ENCODE measurements around the gene CLSTN3. TPM values are rescaled to one million over a fixed set of nuclear protein-coding genes. Genes with fewer than 3 reads are reported as not detected.

CLSTN3 gene
- total and polyA plus RNA-seq, 2 donors (not counting 1 experiment from before 2014, with no cell fraction given) = 31.7 to 36.5 TPM

DNA sequence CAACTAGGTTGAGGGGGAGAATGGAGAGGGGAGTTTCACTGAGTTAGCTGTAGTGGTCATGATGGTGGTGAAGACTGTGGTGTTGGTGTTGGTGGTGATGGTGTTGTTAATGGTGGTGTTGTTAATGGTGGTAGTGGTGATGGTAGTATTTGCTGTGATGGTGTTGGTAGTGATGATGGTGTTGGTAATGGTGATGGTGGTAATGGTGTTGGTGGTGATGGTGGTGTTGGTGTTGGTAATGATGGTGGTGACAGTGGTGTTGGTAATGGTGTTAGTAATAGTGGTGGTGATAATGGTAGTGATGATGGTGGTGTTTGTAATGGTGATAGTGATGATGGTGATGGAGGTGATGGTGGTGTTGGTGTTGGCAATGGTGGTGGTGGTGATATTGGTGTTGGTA, 47.0 kb upstream of the CLSTN3 start:
- Mint-ChIP-seq H3K4me3 (no peak overlapping the region), H3K4me1 (no peaks in the 10 kb centered on the region), H3K9me3 (ENCODE audit: insufficient read depth) (peaks cover 3% of the 10 kb centered on the region), H3K27ac (no peak overlapping the region), H3K27me3 (peaks cover 3% of the 10 kb centered on the region)
- H3K36me3 ChIP-seq (replicated peaks in 1 of 2; ENCODE audit: control extremely low read depth in 1 of 2, control insufficient read depth in 1 of 2, extremely low read depth in 1 of 2, insufficient read depth in 2 of 2, low read length in 1 of 2) = no peaks in the 10 kb centered on the region
- ChIA-PET POLR2A (no interaction called here), CTCF (no interaction called here)
- H3K9me3 ChIP-seq (ENCODE audit: control extremely low read depth in 1 of 3, control insufficient read depth in 2 of 3, insufficient read depth in 1 of 3, low read length in 2 of 3) = no peaks in the 10 kb centered on the region
- no peak overlapping the region for H2AFZ ChIP-seq (ENCODE audit: insufficient read depth, low read depth, low read length, poor library complexity, severe bottlenecking)
- no peak overlapping the region for H3K4me2 ChIP-seq (replicated peaks; ENCODE audit: low read depth, low read length, poor library complexity, severe bottlenecking)
- H3K27me3 ChIP-seq (replicated peaks in 1 of 4; ENCODE audit: control extremely low read depth in 1 of 4, control insufficient read depth in 3 of 4, insufficient read depth in 4 of 4, low read length in 3 of 4) = no peaks in the 10 kb centered on the region
- ATAC-seq (ENCODE audit: low read depth) = no peak
- H3K9ac ChIP-seq (ENCODE audit: low read length) = no peak overlapping the region
- H3K4me3 ChIP-seq (ENCODE audit: control extremely low read depth in 1 of 5, extremely low read depth in 1 of 5, insufficient read depth in 1 of 5, low read depth in 2 of 5, low read length in 4 of 5) = no peak overlapping the region
- H4K20me1 ChIP-seq (ENCODE audit: control insufficient read depth, insufficient read depth, low read length, poor library complexity, severe bottlenecking) = no peaks in the 10 kb centered on the region
- intact Hi-C loops (cut with micrococcal nuclease) = no loop called here
- no peaks in the 10 kb centered on the region for H3K4me1 ChIP-seq (ENCODE audit: control insufficient read depth in 2 of 2, insufficient read depth in 2 of 2, low read length in 2 of 2)
- no peak overlapping the region for H3K27ac ChIP-seq (ENCODE audit: low read length in 2 of 2)
- DNase-seq = no peak
- TF ChIP-seq, protein P1, sequence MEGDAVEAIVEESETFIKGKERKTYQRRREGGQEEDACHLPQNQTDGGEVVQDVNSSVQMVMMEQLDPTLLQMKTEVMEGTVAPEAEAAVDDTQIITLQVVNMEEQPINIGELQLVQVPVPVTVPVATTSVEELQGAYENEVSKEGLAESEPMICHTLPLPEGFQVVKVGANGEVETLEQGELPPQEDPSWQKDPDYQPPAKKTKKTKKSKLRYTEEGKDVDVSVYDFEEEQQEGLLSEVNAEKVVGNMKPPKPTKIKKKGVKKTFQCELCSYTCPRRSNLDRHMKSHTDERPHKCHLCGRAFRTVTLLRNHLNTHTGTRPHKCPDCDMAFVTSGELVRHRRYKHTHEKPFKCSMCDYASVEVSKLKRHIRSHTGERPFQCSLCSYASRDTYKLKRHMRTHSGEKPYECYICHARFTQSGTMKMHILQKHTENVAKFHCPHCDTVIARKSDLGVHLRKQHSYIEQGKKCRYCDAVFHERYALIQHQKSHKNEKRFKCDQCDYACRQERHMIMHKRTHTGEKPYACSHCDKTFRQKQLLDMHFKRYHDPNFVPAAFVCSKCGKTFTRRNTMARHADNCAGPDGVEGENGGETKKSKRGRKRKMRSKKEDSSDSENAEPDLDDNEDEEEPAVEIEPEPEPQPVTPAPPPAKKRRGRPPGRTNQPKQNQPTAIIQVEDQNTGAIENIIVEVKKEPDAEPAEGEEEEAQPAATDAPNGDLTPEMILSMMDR (IDR thresholded peaks at IDR 0.05) = no peak
- TF ChIP-seq EZH2 (IDR thresholded peaks at IDR 0.05; ENCODE audit: borderline replicate concordance, insufficient read depth, low read depth, low read length, poor library complexity, severe bottlenecking) = no peak
- H3K79me2 ChIP-seq (ENCODE audit: control insufficient read depth, insufficient read depth, low read length) = no peaks in the 10 kb centered on the region

DNA sequence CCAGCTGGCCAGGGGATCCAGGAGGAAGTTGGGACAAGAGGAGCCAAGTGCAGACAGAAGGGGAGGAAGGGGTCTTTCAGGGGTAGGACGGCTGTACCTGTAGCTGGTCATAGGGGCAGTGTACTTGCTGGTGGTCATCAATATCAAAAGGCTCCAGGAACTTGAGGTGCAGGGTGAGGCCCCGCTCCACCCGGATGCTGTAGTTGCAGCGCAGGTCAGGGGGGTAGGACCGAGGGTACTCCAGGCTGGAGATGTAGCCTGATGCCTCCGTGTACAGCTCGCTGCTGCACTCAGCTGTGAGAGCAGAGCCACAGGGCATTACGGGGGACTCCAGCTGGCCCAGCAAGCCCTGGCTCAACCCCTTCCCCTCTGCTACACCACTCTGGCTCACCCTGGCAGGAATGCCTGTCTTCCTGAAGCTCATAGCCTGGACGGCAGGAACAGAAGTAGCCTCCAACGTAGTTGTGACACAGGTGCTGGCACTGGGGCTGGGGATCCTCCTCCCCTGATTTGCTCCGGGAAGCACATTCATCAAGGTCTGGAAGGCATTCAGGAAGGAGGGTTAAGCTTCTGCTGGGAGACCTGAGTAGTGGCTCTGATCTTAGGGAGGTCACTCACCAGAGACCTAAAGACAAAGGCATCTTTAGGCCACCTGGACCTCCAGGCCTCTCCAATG, 40.8 kb upstream of the CLSTN3 start:
- CTCF ChIA-PET = interaction anchor here (1.0 to 2.7 kb wide), 4 partner anchors 19 to 164 kb away, joined by 3 to 12 read pairs (median 4); no protein-coding TSS in a partner anchor

More for the DNA sequence above, 40.8 kb upstream of the CLSTN3 start:
- ATAC-seq (ENCODE audit: low read depth) = no peak
- Mint-ChIP-seq H3K27ac (no peak overlapping the region), H3K4me1 (peaks cover 9% of the 10 kb centered on the region), H3K9me3 (ENCODE audit: insufficient read depth) (no peaks in the 10 kb centered on the region), H3K27me3 (peaks cover 4% of the 10 kb centered on the region), H3K4me3 (no peak overlapping the region)
- POLR2A ChIA-PET = no interaction called here
- Histone ChIP-seq H3K4me1 (ENCODE audit: control insufficient read depth in 2 of 2, insufficient read depth in 2 of 2, low read length in 2 of 2) (peaks cover 0 to 12% of the 10 kb centered on the region in 2 donors), H3K36me3 (replicated peaks in 1 of 2; ENCODE audit: control extremely low read depth in 1 of 2, control insufficient read depth in 1 of 2, extremely low read depth in 1 of 2, insufficient read depth in 2 of 2, low read length in 1 of 2) (no peaks in the 10 kb centered on the region), H3K27ac (ENCODE audit: low read length in 2 of 2) (no peak overlapping the region), H3K9me3 (ENCODE audit: control extremely low read depth in 1 of 3, control insufficient read depth in 2 of 3, insufficient read depth in 1 of 3, low read length in 2 of 3) (no peaks in the 10 kb centered on the region), H3K4me3 (ENCODE audit: control extremely low read depth in 1 of 5, extremely low read depth in 1 of 5, insufficient read depth in 1 of 5, low read depth in 2 of 5, low read length in 4 of 5) (no peak overlapping the region), H3K4me2 (replicated peaks; ENCODE audit: low read depth, low read length, poor library complexity, severe bottlenecking) (no peak overlapping the region), H3K27me3 (replicated peaks in 1 of 4; ENCODE audit: control extremely low read depth in 1 of 4, control insufficient read depth in 3 of 4, insufficient read depth in 4 of 4, low read length in 3 of 4) (peaks cover 0 to 3% (median 0%) of the 10 kb centered on the region in 4 experiments), H3K9ac (ENCODE audit: low read length) (no peak overlapping the region), H4K20me1 (ENCODE audit: control insufficient read depth, insufficient read depth, low read length, poor library complexity, severe bottlenecking) (no peaks in the 10 kb centered on the region), H3K79me2 (ENCODE audit: control insufficient read depth, insufficient read depth, low read length) (no peaks in the 10 kb centered on the region), H2AFZ (ENCODE audit: insufficient read depth, low read depth, low read length, poor library complexity, severe bottlenecking) (no peak overlapping the region)
- TF ChIP-seq EZH2 (IDR thresholded peaks at IDR 0.05; ENCODE audit: borderline replicate concordance, insufficient read depth, low read depth, low read length, poor library complexity, severe bottlenecking) = no peak
- TF ChIP-seq, protein P1 (IDR thresholded peaks at IDR 0.05) = no peak
- intact Hi-C loops (cut with micrococcal nuclease) = no loop called here
- DNase-seq = no peak
- WGBS (ENCODE audit: insufficient coverage) = 97% methylated on average over 11 of the region's 11 CpGs
